ENCODE results near the gene PLA2G4B. TPM values are rescaled to one million over a fixed set of nuclear protein-coding genes. Genes with fewer than 3 reads are reported as not detected.

Gene PLA2G4B
- total RNA-seq, 1 donor from 2014 or later, result 9.8 TPM

DNA sequence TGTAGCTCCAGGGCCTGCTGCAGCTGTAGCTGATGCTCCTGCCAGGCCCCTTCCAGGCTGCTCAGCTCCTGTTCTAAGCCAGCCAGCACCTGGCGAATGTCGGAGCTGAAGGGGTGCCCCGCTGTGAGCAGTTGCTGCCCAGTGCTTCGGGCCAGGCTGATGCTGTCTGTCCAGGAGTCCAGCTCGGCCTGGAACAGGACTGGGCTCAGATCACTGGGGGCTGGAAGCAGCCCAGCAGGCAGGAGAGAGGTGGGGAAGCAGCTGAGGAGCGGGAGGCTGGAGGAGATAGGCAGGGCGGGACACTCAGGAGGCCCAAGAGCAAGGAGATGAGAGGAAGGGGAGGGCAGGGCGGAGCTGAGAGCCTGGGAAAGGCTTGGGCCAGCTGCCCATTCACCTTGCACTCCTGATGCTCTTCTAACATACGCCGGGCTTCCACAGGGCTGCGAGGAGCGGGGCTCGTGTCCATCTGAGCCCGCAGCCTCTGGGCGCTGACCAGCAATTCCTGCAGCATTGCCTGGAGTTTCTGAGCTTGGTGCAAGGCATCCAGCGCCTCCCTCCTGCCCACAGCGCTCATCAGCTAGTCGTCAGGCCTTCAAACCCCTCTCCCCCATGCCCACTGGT is 23.2 kb downstream of the PLA2G4B start:
- intact Hi-C loops (cut with DNase I), result no loop called here
- DNase-seq (ENCODE audit: low spot score), result no peak
- no peak for ATAC-seq

DNA sequence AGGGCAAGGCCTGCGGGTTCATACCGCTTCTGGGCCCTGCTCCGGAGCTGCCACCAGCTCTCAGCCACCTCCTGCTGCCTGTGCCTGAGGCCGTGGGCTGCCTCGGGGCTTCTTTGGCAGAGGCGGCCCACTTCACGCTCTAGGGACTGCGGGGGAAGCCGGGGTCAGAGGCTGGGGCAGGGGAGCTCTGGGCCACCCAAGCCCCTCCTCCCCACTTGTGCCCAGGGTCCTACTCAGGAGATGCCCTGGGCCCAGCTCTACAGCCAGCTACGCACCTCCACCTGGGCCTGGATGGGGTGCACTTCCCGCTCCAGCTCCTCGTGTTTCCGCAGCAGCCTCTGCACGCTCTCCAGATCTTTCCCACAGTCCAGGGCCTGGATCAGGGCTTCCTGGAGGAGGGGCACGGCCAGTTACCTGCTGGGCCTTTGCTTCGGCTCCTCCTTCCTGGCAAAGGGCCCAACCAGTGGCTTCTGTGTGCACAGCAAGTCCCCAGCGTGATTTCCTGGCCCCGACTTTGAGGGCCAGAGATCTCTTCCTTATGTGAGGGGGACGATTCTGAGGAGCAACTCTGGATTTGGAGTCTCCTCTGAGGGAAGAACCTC is 24.0 kb downstream of the PLA2G4B start:
- intact Hi-C loops (cut with DNase I), result no loop called here
- DNase-seq (ENCODE audit: low spot score) (no peak), ATAC-seq (no peak)

DNA sequence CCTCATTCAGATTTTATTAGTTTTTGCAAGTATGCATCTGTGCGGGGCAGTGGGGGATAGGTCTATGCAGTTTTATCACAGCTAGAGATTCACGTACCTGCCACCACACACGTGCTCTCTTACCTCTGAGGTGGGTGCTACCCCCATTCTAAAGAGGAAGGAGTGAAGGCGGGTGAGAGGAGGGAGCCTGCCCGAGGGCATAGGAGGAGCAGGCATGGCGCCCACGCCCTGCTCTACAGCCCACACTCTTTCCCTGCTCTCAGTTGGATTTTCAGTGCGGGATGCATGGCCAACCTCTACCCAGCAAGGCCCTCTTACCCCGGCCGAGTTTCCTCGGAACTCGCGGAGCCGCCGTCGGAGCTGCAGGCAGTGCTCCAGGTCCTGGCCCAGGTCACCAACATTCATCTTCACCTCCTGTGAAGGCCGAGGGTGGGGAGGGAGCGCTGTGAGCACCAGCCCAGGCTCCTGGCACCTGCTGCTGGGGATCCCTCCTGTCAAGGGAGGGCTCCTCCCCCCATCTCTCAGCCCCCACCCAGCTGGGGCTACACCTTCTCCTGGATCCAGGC is 26.9 kb downstream of the PLA2G4B start:
- intact Hi-C loops (cut with DNase I), result no loop called here
- DNase-seq (ENCODE audit: low spot score), result no peak
- ATAC-seq, result no peak

DNA sequence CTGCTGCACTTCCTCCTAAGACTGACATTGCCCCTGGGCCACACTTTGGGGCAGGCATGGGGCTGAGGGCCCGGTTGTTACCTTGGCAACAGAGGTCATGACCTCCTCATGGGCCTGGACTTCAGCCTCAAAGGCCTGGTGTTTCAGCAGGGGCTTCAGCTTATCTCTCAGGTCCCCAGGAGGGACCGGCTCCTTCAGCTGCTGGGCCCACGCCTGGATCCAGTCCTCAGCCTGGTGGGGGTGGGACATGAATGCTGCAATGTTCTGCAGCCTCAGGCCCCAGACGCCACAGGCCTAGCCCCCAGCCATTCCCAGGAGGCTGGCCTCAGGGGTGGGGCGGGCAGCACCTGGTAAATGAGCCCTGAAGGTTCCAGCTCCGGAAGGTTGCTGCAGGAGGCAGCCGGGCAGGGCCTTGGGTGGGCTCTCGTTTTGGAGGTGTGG is 27.6 kb downstream of the PLA2G4B start:
- intact Hi-C loops (cut with DNase I), result no loop called here
- DNase-seq (ENCODE audit: low spot score) (no peak), ATAC-seq (no peak)

DNA sequence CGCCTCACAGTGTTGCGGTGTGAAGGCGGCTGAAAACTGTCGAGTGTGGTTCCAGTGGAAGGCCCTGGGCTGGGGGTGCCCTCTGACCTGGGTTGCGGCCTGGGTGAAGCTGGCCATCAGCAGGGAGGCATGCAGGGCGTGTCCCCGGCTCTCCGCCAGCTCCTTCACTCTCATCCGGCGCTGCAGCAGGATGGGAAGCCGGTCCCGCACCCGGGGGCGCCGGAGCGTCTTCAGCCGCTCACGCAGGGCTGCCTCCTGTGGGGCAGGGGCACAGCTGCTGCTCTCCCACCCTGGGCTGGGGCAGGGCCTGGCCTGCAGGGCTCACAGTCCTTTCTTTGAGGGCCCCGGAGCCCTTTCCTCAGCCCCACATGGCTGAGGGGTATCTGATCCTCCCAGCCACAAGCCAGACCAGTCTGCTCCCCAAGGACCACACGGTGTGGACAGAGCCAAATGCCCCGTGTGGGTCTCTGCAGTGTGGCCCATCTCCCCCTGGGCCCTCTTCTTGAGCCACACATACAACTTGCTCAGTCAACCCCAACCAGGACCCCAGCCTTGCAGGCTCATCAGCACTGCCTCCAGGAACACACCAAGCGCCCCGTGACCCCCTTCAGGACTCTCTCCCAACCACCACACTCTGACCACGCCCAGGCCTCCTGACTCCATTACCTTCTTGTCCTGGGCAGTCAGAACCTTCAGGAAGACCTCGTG is 28.4 kb downstream of the PLA2G4B start:
- intact Hi-C loops (cut with DNase I), result no loop called here
- ATAC-seq (no peak), DNase-seq (ENCODE audit: low spot score) (no peak)

DNA sequence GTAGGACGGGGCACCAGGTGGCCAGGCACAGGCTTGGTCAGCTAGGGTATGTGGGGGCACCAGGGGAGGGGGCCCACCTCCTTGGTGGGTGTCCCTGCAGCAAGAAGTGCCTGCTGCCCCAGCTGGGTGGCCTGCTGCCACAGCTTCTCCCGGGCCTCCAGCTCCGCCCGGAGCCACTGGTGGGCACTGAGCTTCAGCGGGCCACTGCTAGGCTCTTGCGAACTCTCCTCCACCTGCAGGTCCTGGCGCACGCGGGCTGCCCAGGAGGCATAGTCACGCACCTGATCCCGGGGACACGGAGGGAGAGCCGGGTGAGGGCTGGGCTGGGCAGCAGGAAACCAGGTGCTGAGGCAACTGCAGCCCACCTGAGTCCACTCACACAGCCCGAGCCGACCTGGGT is 29.7 kb downstream of the PLA2G4B start:
- intact Hi-C loops (cut with DNase I), result no loop called here
- DNase-seq (ENCODE audit: low spot score) (no peak), ATAC-seq (no peak)

DNA sequence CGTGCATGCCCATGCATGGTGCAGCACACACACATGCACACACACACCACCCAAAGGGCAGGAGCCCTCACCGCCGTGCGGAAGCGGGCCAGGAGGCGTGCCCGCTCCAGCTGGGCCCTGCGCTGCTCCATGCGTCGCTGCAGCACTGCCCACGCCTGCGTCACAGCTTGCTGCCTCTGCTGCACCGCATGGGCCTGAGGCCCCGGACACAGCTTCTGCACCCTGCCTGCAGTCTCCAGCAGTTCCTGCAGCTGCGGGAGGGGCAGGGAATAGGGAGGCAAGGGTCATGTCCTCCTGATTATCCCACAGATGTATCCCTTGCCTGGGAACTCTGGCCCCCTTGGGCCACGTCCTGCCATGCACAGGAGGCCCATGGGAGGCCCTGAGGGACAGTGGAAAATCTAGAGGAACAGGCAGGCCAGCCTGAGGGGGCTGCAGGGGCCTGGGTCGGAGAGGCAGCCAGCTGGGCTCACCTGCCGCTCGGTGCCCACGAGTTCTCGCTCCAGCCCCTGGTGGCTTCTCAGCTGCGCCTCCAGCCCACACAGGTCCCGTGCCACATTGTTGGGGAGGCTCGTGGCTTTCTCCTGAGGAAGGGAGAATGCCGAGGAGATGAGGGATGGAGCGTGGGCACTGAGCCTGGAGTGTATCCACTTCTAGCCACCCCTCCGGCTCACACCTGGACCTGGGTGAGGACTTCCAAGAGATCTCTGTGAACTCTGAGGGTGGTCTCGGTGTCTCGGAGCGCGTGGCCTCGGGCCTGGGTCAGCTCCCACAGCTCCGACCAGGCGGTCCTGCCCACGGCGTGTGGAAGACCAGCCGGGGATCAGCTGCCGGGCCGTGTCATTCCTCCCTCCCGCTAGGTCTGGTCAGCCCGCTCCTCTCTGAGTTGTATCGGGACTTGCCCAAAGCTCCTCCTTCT is 31.4 kb downstream of the PLA2G4B start:
- intact Hi-C loops (cut with DNase I), result no loop called here
- DNase-seq (ENCODE audit: low spot score) (no peak), ATAC-seq (no peak)

DNA sequence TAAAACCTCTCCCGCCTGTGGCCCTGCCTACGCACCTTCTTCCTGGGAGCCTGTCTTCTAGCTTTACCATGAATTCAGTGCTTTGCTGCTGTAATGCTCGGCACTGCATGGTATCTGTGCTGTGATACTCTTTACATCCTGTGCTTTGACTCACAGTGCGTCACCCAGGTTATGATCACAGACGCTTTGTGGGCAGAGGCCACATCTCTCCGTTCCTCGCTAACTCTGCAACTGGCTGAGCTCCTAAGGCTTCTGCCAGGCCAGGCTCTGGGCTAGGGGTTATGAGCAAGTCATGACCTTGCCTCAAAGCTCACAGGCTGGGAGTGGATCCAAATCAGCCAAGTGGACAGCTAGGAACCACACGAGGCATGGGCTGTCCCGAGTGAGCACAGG is 32.0 kb downstream of the PLA2G4B start:
- ATAC-seq, result peak; percentile 29
- no peak for DNase-seq (ENCODE audit: low spot score)
- intact Hi-C loops (cut with DNase I), result no loop called here

DNA sequence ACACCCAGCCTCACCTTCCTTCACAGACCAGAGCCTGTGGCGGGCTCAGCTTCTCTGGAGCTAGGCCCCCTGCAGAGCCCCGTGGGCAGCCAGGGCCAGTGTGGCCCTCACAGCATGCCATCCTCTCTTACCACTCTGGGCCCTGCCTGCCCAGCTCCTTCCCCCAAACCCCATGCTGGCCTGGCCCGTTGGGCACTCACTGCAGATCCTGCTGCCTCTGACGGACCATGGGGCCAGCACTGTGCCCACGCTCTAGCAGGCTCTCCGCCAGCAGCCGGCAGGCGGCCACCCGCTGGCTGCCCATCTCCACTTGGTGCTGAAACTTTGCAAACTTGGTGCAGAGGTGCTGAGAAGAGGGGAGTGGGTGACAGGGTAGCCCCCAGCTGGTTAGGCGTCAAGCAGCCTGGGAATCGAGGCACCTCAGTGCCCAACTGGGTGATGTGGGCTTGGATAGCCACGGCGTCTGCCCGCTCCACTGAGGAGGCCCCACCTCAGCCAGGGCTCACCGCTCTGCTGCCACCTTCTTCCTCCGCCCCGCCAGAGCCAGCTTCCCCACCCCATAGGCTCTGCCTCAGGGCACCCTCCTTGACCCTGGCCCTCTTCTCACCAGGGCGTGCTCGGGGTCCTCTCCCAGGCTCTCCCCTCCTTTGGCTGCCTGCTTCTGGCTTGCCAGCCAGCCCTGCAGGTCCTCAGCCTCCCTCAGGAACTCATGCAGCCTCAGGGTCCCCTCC is 32.7 kb downstream of the PLA2G4B start:
- DNase-seq (ENCODE audit: low spot score) (no peak), ATAC-seq (peak; percentile 18)
- intact Hi-C loops (cut with DNase I), result no loop called here

DNA sequence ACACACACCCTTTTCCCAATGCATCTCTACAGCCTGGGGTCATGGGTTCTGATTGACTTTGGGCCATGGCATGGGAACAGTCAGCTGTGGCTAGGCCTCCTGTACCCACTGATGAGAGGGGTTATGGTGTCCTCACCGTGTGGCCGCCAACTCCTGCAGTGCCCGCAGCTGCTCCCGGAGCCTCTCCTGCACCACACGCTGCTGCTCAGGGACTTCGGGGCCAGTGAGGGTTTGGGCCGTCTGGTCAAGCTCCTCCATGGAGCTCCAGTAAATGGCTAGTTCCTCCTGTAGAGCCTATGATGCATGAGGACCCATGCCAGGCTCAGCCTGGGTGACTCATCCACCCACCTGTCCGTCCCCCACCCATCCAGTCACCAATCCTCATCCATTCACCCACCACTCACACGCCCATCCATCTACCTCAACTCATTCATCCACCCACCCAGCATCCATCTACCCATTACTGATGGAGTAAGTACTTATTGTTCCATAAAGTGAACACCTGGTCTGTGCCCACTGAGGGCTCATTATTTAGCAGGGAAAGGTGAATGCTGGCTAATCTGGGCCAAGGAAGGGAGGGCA is 33.6 kb downstream of the PLA2G4B start:
- ATAC-seq, result no peak
- DNase-seq (ENCODE audit: low spot score), result no peak
- intact Hi-C loops (cut with DNase I), result no loop called here

DNA sequence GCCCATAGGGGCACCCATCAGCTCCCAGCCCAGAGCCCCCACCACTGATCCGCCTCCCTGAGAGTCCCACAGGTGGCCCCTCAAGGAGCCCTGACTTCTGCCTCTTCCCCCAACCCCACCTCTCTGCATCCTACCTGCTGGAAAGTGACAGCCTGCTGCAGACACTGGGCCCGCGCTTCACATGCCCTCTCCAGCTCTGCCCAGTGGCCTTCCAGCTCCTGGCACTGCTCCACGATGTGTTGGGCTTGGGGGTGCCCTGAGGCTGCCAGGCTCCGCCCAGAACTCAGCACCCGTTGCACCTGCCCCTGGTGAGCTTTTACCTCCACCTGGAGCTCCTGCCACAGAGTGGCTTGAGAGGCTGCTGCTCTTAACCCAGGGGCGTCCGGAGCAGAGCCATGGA is 35.1 kb downstream of the PLA2G4B start:
- no peak for DNase-seq (ENCODE audit: low spot score)
- intact Hi-C loops (cut with DNase I), result no loop called here
- no peak for ATAC-seq

DNA sequence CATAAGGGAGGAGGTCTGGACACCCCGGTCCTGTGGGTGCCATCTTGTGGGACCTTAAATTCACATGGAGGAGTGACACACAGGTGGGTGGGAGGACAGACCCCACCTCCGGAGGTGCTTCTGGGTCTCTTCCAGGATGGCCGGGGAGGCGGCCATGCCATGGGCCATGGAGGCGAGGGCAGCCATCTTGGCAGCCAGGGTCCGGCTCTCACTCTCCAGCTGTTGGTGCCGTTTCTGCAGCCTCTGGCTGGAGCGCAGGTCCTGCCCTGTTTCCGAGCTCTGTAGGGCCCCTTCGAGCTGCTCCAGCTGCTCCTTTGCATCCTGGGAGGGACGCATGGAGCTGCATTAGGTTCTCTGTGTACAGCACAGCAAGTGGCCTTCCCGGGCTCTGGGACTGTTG is 36.1 kb downstream of the PLA2G4B start:
- intact Hi-C loops (cut with DNase I), result no loop called here
- DNase-seq (ENCODE audit: low spot score), result no peak
- ATAC-seq, result no peak

DNA sequence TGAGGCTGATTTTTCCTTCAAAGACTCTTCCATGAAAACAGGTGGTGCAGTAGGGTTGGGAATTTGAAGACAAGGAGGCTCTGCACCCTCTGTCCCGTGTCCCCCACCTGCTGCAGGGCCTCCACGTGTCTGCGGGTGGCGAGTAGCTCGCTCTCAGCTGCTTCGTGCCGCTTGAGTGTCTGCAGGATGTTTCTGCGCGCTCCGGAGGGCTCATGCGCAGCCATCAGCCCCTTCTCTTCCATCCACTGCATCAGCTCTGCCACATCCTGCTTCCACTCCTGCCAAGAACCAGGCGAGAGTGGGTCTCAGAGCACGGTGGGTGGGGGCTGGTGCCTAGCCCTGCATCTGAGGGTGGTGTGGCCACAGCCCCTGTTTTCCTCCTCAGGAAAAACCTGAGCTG is 37.4 kb downstream of the PLA2G4B start:
- ATAC-seq (no peak), DNase-seq (ENCODE audit: low spot score) (no peak)
- intact Hi-C loops (cut with DNase I), result no loop called here

DNA sequence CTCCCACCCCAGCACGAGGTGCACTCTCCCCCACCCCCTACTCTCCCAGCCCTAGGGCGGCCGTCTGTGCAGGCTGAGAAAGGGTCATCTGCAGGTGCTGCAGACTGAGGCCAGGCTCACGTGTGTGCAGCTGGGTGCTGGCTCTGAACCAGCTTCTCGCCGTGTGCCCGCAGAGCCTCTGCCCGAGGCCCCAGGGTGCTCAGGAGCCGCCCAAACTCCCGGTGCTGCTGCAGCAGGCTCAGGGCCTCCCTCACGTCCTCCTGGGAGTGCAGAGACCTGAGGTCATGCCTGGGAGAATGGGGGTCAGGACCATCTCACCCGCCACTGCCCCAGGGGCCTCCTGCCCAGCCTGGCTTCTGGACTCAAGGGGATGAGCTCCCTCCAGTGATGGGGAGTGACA is 38.0 kb downstream of the PLA2G4B start:
- intact Hi-C loops (cut with DNase I), result no loop called here
- DNase-seq (ENCODE audit: low spot score) (no peak), ATAC-seq (no peak)

DNA sequence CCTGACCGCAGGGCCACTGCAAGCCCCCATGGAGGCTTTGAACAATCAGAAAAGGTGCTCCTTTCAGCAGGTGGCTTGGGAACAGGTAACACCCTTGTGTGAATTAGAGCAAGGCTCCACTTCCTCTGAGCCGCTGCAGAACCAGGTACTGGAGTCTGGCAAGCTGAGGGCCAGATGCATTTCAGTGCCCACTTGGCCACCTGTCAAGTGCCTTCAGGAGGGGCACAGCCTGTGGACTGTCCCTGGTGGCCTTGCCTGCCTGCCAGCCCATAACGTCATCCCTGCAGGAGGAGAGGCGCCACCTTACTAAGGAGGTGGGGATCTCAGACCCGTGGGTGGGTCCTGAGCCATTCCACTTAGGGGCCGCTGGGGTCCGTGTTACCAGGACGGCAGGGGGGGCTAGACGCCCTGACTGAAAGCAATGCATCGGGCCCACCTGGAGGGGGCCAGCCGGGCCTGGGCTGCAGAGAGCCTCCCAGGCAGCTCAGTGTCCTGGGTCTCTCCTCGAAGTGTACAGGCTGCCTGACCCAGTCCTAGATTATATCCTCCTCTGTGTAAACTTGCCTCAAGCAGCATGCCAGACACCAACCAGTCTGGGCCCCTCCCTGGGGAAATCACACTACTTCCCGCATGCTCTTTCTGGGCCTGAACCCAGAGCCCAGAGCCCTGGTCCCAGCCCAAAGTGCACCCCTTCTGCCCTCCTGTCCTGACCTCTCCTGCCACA is 39.1 kb downstream of the PLA2G4B start:
- intact Hi-C loops (cut with DNase I), result no loop called here
- ATAC-seq, result no peak

DNA sequence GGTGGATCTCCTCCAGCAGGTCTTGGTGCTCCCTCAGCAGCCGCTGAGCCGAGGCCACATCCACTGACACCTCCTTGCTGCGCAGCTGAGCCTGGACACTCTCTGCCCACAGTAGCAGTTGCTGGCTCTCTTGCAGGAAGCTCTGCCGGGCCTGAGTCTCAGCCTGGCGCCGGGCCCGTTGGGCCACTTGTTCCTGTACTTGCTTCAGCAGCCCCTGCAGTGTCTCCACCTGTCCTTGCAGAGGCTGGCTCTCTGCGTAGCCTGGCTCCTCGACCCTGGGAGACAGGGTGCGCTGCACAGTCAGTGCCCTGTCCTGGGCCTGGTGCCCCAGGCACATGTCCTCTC is 39.7 kb downstream of the PLA2G4B start:
- intact Hi-C loops (cut with DNase I), result no loop called here
- ATAC-seq, result no peak
- no peak for DNase-seq (ENCODE audit: low spot score)

More for the DNA sequence above, 39.1 kb downstream of the PLA2G4B start:
- no peak for DNase-seq (ENCODE audit: low spot score)

DNA sequence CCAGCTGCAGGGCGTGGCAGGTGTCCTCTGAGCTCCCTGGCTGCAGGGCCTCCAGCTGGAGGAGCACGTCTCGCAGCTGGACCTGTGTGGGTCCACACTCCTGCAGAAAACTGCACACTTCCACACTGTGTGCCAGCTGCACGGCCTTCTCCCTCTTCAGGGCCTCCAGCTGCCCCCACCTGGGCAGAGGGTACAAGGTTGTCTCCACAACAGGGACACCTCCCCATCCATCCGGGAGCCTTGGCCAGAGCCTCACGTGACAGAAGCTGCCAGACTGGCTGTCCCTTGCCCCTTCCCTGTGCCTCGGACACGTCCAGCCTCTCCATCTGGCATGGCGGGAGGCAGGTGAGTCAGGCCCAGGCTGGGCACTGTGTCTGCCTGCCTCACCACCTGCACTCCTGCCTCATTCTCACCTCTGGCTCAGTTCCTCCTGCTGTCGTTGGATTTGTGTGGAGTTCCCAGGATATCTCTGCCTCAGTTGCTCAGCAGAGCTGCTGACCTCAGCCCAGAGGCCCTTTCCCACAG is 40.7 kb downstream of the PLA2G4B start:
- DNase-seq (ENCODE audit: low spot score), result no peak
- intact Hi-C loops (cut with DNase I), result no loop called here
- ATAC-seq, result no peak
